OCI-LY1 (cell line): Measurements from ENCODE around the gene CCDC102A.

ENCODE experiments used
- H2AFZ ChIP-seq: fragments of 200-600 bp; sonication (generic), shearing (Covaris generic); 2 replicates; pipeline ENCODE4 v1.6.0; 2014; ENCODE audit warnings: antibody characterized with exemption, mild to moderate bottlenecking, low read length
- H3F3A ChIP-seq: fragments of 200-600 bp; sonication (generic), shearing (Covaris generic); 2 replicates; pipeline ENCODE4 v1.6.0; 2014; ENCODE audit warnings: mild to moderate bottlenecking, antibody characterized with exemption, low read length, moderate library complexity; ENCODE audit not compliant: insufficient read depth
- H3K27ac ChIP-seq: fragments of 200-600 bp; sonication (generic); 2 replicates; pipeline ENCODE4 v1.5.1; 2014; ENCODE audit warnings: low read length, mixed run types, mild to moderate bottlenecking, low read depth; ENCODE audit not compliant: poor library complexity, severe bottlenecking
- H3K27me3 ChIP-seq: fragments of 200-600 bp; sonication (generic); 2 replicates; pipeline ENCODE4 v1.6.0; 2014; ENCODE audit warnings: antibody characterized with exemption, mild to moderate bottlenecking, low read length, moderate library complexity; ENCODE audit not compliant: insufficient read depth
- H3K36me3 ChIP-seq: fragments of 200-600 bp; sonication (generic); 2 replicates; pipeline ENCODE4 v1.6.1; 2014; ENCODE audit warnings: mild to moderate bottlenecking, antibody characterized with exemption, low read length, moderate library complexity, mixed read lengths; ENCODE audit not compliant: insufficient read depth
- H3K4me1 ChIP-seq: fragments of 200-600 bp; sonication (generic); 2 replicates; pipeline ENCODE4 v1.5.1; 2014; ENCODE audit warnings: mild to moderate bottlenecking, low read length, moderate library complexity; ENCODE audit not compliant: insufficient read depth, severe bottlenecking
- H3K4me2 ChIP-seq: fragments of 200-600 bp; sonication (generic), shearing (Covaris generic); 2 replicates; pipeline ENCODE4 v1.6.1; 2014; ENCODE audit warnings: low read length
- H3K4me3 ChIP-seq: fragments of 200-600 bp; sonication (generic); 2 replicates; pipeline ENCODE4 v1.5.1; 2014; ENCODE audit warnings: low read length, low read depth, mild to moderate bottlenecking, mixed read lengths; ENCODE audit not compliant: poor library complexity, severe bottlenecking
- H3K79me2 ChIP-seq: fragments of 200-600 bp; shearing (Covaris generic); 2 replicates; pipeline ENCODE4 v1.6.1; 2016; ENCODE audit warnings: mixed run types, low read length, mixed read lengths; ENCODE audit not compliant: insufficient read depth
- H3K9ac ChIP-seq: fragments of 200-600 bp; sonication (generic), shearing (Covaris generic); 2 replicates; pipeline ENCODE4 v1.6.1; 2014; ENCODE audit warnings: mild to moderate bottlenecking, low read length, mixed read lengths
- H3K9me2 ChIP-seq: fragments of 200-600 bp; sonication (generic), shearing (Covaris generic); 2 replicates; pipeline ENCODE4 v1.6.1; 2014; ENCODE audit warnings: low read depth, mild to moderate bottlenecking, low read length, mixed read lengths
- H3K9me3 ChIP-seq: fragments of 200-600 bp; shearing (Covaris generic); 2 replicates; pipeline ENCODE4 v1.6.1; 2014; ENCODE audit warnings: low read length, mixed read lengths
- H4K20me1 ChIP-seq: fragments of 200-600 bp; sonication (generic), shearing (Covaris generic); 2 replicates; pipeline ENCODE4 v1.6.0; 2016; ENCODE audit warnings: mild to moderate bottlenecking, low read length; ENCODE audit not compliant: insufficient read depth
- CTCF ChIP-seq: fragments of 200-600 bp; sonication (generic), shearing (Covaris generic); IDR thresholded peaks from 2 replicates; pipeline ENCODE4 v1.5.1; 2017; ENCODE audit warnings: mild to moderate bottlenecking, antibody characterized with exemption, low read length, moderate library complexity, mixed read lengths
- EZH2 ChIP-seq: fragments of 200-600 bp; sonication (generic), shearing (Covaris generic); IDR thresholded peaks from 2 replicates; pipeline ENCODE4 v1.8.0; 2017; ENCODE audit warnings: borderline replicate concordance, mixed run types, mild to moderate bottlenecking, antibody characterized with exemption, low read length, moderate library complexity, mixed read lengths

The CCDC102A gene

DNA sequence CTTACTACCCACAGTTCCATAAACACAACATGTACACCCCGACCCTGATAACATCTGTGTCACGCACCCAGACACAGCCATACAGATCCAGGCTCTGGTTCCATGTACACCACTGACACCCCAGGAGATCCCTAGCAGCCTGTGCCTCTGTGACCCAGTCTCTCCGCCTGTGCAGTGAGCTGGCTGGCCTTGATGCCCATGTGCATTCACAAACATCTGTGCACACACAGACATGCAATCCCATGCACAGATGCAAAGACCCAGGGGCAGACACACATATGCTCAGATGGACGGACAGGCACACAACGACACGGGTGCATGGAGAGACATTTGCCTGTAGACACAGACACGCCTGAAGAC, 4.1 kb downstream of the CCDC102A start:
- Histone ChIP-seq H3F3A (no peaks in the 10 kb centered on the region), H2AFZ (no peak overlapping the region), H3K9me3 (no peaks in the 10 kb centered on the region), H4K20me1 (no peaks in the 10 kb centered on the region), H3K27ac (no peak overlapping the region), H3K9me2 (no peaks in the 10 kb centered on the region), H3K27me3 (no peaks in the 10 kb centered on the region), H3K4me2 (no peak overlapping the region), H3K79me2 (no peaks in the 10 kb centered on the region), H3K4me3 (no peak overlapping the region), H3K4me1 (peaks cover 13% of the 10 kb centered on the region), H3K9ac (no peak overlapping the region), H3K36me3 (no peaks in the 10 kb centered on the region)
- TF ChIP-seq CTCF (no peak), EZH2 (no peak)

DNA sequence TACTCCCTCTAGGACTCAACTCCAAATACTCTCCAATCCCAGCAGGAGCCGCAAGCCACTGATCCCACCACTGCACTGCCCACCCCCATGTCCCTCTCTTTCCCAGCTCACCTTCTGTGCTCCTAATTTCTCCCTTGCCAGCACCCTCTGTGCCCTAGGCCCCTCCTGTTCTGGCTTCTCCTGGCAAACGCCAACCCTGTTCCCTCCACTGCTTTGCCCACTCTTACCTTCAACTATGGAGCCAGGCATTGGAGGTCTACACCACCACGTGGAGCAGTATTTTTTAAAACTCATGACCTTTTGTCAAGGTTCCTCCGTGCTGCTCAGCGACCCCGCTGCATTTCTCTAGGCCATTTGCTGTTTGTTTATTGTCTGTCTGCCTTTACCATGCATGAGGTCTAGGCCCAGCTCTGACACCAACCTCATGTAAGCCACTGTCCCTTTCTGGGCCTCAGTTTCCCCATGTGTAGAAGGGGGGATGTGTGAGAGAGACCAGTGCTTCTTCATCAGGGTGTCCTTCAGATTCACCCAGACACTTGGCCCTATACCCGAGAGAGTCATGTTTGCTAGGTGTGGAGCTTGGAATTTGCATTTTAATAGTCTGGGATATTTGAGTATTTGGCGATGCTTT, 4.6 kb downstream of the CCDC102A start:
- Histone ChIP-seq H3K27ac (no peak overlapping the region), H3K4me2 (no peak overlapping the region), H3K79me2 (no peaks in the 10 kb centered on the region), H4K20me1 (no peaks in the 10 kb centered on the region), H3K36me3 (no peaks in the 10 kb centered on the region), H2AFZ (no peak overlapping the region), H3K4me1 (peaks cover 8% of the 10 kb centered on the region), H3F3A (no peaks in the 10 kb centered on the region), H3K27me3 (no peaks in the 10 kb centered on the region), H3K9me3 (no peaks in the 10 kb centered on the region), H3K9me2 (no peaks in the 10 kb centered on the region), H3K4me3 (no peak overlapping the region), H3K9ac (no peak overlapping the region)
- TF ChIP-seq CTCF, result no peak
- no peak for TF ChIP-seq EZH2

DNA sequence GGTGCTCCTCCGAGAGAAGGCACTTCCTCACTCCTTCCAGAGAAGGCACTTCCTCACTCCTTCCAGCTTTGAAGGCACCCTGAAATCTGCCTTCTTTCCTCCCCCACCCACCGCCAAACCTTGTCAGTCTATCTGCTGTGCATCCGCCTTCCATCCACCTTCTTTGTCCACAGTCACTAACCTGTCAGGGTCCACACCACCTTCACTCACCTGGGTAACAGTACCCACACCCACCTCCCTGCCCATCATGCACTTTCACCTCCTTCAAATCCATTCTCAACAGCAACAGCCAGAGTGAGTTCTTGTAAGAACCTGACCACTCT, 5.2 kb downstream of the CCDC102A start:
- H3K9me3 ChIP-seq, result no peaks in the 10 kb centered on the region
- H3F3A ChIP-seq, result no peaks in the 10 kb centered on the region
- no peaks in the 10 kb centered on the region for H3K9me2 ChIP-seq
- no peaks in the 10 kb centered on the region for H3K79me2 ChIP-seq
- no peak overlapping the region for H3K9ac ChIP-seq
- peaks cover 5% of the 10 kb centered on the region for H3K4me1 ChIP-seq
- no peaks in the 10 kb centered on the region for H4K20me1 ChIP-seq
- no peak overlapping the region for H2AFZ ChIP-seq
- no peak for TF ChIP-seq EZH2
- no peak for TF ChIP-seq CTCF
- no peaks in the 10 kb centered on the region for H3K27me3 ChIP-seq
- no peak overlapping the region for H3K4me2 ChIP-seq
- H3K36me3 ChIP-seq, result no peaks in the 10 kb centered on the region
- no peak overlapping the region for H3K27ac ChIP-seq
- no peak overlapping the region for H3K4me3 ChIP-seq
